ENCODE measurements around the gene OS9. TPM values are rescaled to one million over a fixed set of nuclear protein-coding genes. Genes with fewer than 3 reads are reported as not detected.

OS9 gene
- total and polyA plus RNA-seq, 9 of the 15 experiments (the other 6 are each of a cell fraction or from before 2014, with no cell fraction given), result 4.6 to 105 (median 89.5) TPM

GRCh38 chr12:57770734-57771133 is 76.8 kb downstream of the OS9 start:
- FAIRE-seq (no peak), ATAC-seq (no peak), DNase-seq (ENCODE audit: extremely low read depth in 1 of 4, low spot score in 3 of 4) (no peak)
- Histone ChIP-seq H3K27ac (ENCODE audit: extremely low read depth, low read depth, low read length) (peak overlapping the region; percentile 93), H2AFZ (ENCODE audit: low read depth, low read length) (0 out of 2 replicates have a peak overlapping the region, but pooled peaks have one; percentile 98), H3K79me2 (ENCODE audit: control insufficient read depth, insufficient read depth, low read length) (peaks cover 27% of the 10 kb centered on the region), H3K9ac (ENCODE audit: insufficient read depth in 1 of 2, low read depth in 2 of 2, low read length in 2 of 2) (peak overlapping the region; percentile 91 to 100; a peak in 3 of 4 replicates), H3K9me1 (ENCODE audit: control insufficient read depth, insufficient read depth, low read length) (no peaks in the 10 kb centered on the region), H3K36me3 (ENCODE audit: control insufficient read depth, insufficient read depth, low read length) (peaks cover 40% of the 10 kb centered on the region), H3K4me3 (peak overlapping the region; percentile 71; the same call in 1 of the 2 replicates), H4K20me1 (replicated peaks; ENCODE audit: control insufficient read depth, insufficient read depth, low read length) (no peaks in the 10 kb centered on the region), H3K4me2 (ENCODE audit: insufficient read depth, low read length) (peak overlapping the region; percentile 99), H3K9me3 (replicated peaks; ENCODE audit: control insufficient read depth, insufficient read depth, low read depth, low read length) (no peaks in the 10 kb centered on the region), H3K27me3 (ENCODE audit: control insufficient read depth in 2 of 2, insufficient read depth in 2 of 2, low read length in 2 of 2) (no peaks in the 10 kb centered on the region), H3K4me1 (replicated peaks in 1 of 2; ENCODE audit: control insufficient read depth in 2 of 2, insufficient read depth in 2 of 2, low read length in 2 of 2) (peaks cover 23 to 40% of the 10 kb centered on the region in 2 experiments)
- in situ Hi-C loops (cut with MboI), result no loop called here
- intact Hi-C loops (cut with micrococcal nuclease), result no loop called here
- ChIA-PET POLR2A (interaction anchor here (0.6 to 1.0 kb wide), 4 partner anchors 9 to 32 kb away, joined by 3 to 4 read pairs (median 3); no protein-coding TSS in a partner anchor), CTCF (ENCODE audit: low intra/inter-chr PET ratio) (no interaction called here)
- peak; percentile 95 for TF ChIP-seq ZNF316 (IDR thresholded peaks at IDR 0.05)
- TF ChIP-seq POLR2A (conservative IDR thresholded peaks at IDR 0.05), result no peak
- TF ChIP-seq HES1 (IDR thresholded peaks at IDR 0.05; ENCODE audit: low read depth), result no peak
- no peak for TF ChIP-seq HNRNPH1 (optimal IDR thresholded peaks at IDR 0.05; ENCODE audit: low read depth, low read length)
- peak; percentile 84 for TF ChIP-seq MAFG (tag; conservative IDR thresholded peaks at IDR 0.05)
- no peak for TF ChIP-seq ZNF57 (CRISPR knock-in tag; IDR thresholded peaks at IDR 0.05)
- peak; percentile 81 for TF ChIP-seq MAFF (IDR thresholded peaks at IDR 0.05; ENCODE audit: low read length)
- no peak for TF ChIP-seq DLX4 (CRISPR knock-in tag; IDR thresholded peaks at IDR 0.05)
- TF ChIP-seq MYNN (IDR thresholded peaks at IDR 0.05), result no peak
- TF ChIP-seq MYNN (CRISPR knock-in tag; IDR thresholded peaks at IDR 0.05), result no peak
- no peak for TF ChIP-seq ARNT (IDR thresholded peaks at IDR 0.05)
- TF ChIP-seq ZEB2 (IDR thresholded peaks at IDR 0.05), result no peak
- TF ChIP-seq C11orf30 (IDR thresholded peaks at IDR 0.05; ENCODE audit: low read depth), result peak; percentile 94
- TF ChIP-seq NEUROD1 (IDR thresholded peaks at IDR 0.05; ENCODE audit: borderline replicate concordance, low read depth, low read length, partially characterized antibody), result no peak
- TF ChIP-seq YY1 (IDR thresholded peaks at IDR 0.05; ENCODE audit: borderline replicate concordance in 1 of 3, control insufficient read depth in 1 of 3, extremely low read depth in 1 of 3, insufficient read depth in 3 of 3, insufficient read length in 1 of 3, insufficient replicate concordance in 2 of 3, low read depth in 1 of 3, low read length in 2 of 3), result no peak
- no peak for TF ChIP-seq FOXP1 (CRISPR knock-in tag; IDR thresholded peaks at IDR 0.05)
- TF ChIP-seq NR2C1 (IDR thresholded peaks at IDR 0.05), result 0 out of 2 replicates have a peak, but pooled peaks have one; percentile 43
- TF ChIP-seq NR2C1 (tag; IDR thresholded peaks at IDR 0.05), result peak; percentile 58; the same call in 1 of the 2 replicates
- TF ChIP-seq MAFK (IDR thresholded peaks at IDR 0.05; ENCODE audit: low read length), result peak; percentile 83
- no peak for TF ChIP-seq MXI1 (IDR thresholded peaks at IDR 0.05; ENCODE audit: low read depth, low read length)
- TF ChIP-seq SP2 (IDR thresholded peaks at IDR 0.05; ENCODE audit: extremely low read depth, low read depth, low read length, poor library complexity, severe bottlenecking), result no peak
- no peak for TF ChIP-seq POLR3A (IDR thresholded peaks at IDR 0.05; ENCODE audit: borderline replicate concordance, extremely low read depth, insufficient read depth, insufficient read length)
- no peak for TF ChIP-seq KLF6 (CRISPR knock-in tag; IDR thresholded peaks at IDR 0.05; ENCODE audit: borderline replicate concordance)
- no TSS peak for BruUV-seq (replicated peaks)
- WGBS (ENCODE audit: insufficient coverage, low coverage, missing lambda C conversion rate), result 32% methylated on average over 4 of the region's 4 CpGs
